Trophoblast cell (in vitro differentiated cells and primary cell): ENCODE measurements around the gene MRPL42.

Experiments used
- DNase-seq, 2 donors: peaks; one replicate each; pipeline ENCODE4 v3.0.0-alpha.2; 2016
- H2AFZ ChIP-seq: 2 replicates; pipeline ENCODE4 v1.6.1; 2013; ENCODE audit warnings: low read length, moderate library complexity, mild to moderate bottlenecking; ENCODE audit not compliant: insufficient read depth, poor library complexity
- H2AK5ac ChIP-seq: 2 replicates; pipeline ENCODE4 v1.6.1; 2013; ENCODE audit warnings: mild to moderate bottlenecking, low read length
- H2BK120ac ChIP-seq: 2 replicates; pipeline ENCODE4 v1.6.1; 2013; ENCODE audit warnings: low read length, mild to moderate bottlenecking, moderate library complexity; ENCODE audit not compliant: insufficient read depth, poor library complexity
- H2BK12ac ChIP-seq: 2 replicates; pipeline ENCODE4 v1.6.1; 2013; ENCODE audit warnings: mild to moderate bottlenecking, low read length, moderate library complexity
- H2BK5ac ChIP-seq: 2 replicates; pipeline ENCODE4 v1.6.1; 2013; ENCODE audit warnings: low read length, low read depth, moderate library complexity, mild to moderate bottlenecking; ENCODE audit not compliant: poor library complexity
- H3K14ac ChIP-seq: 2 replicates; pipeline ENCODE4 v1.6.1; 2013; ENCODE audit warnings: mild to moderate bottlenecking, low read length
- H3K18ac ChIP-seq: 2 replicates; pipeline ENCODE4 v1.6.1; 2013; ENCODE audit warnings: mild to moderate bottlenecking, low read length
- H3K23ac ChIP-seq: 2 replicates; pipeline ENCODE4 v1.6.1; 2013; ENCODE audit warnings: low read length
- H3K27ac ChIP-seq: 2 replicates; pipeline ENCODE4 v1.5.1; 2013; ENCODE audit warnings: low read depth, mild to moderate bottlenecking, inconsistent platforms, low read length, moderate library complexity
- H3K27me3 ChIP-seq: 2 replicates; pipeline ENCODE4 v1.6.1; 2013; ENCODE audit warnings: inconsistent platforms, mild to moderate bottlenecking, low read length, moderate library complexity; ENCODE audit not compliant: insufficient read depth
- H3K36me3 ChIP-seq, 2 experiments: 1 replicate in 1 of 2; 2 replicates in 1 of 2; pipeline ENCODE4 v1.6.1; 2013; ENCODE audit warnings: low read length in 2 of 2, mild to moderate bottlenecking in 2 of 2, moderate library complexity in 1 of 2; ENCODE audit not compliant: insufficient read depth in 2 of 2, control insufficient read depth in 1 of 2
- H3K4ac ChIP-seq: 2 replicates; pipeline ENCODE4 v1.6.1; 2013; ENCODE audit warnings: low read depth, mild to moderate bottlenecking, low read length, moderate library complexity
- H3K4me1 ChIP-seq, 2 experiments: 1 replicate in 1 of 2; 2 replicates in 1 of 2; pipeline ENCODE4 v1.6.1; 2013; ENCODE audit warnings: low read length in 2 of 2, mild to moderate bottlenecking in 2 of 2, moderate library complexity in 1 of 2; ENCODE audit not compliant: insufficient read depth in 2 of 2, control insufficient read depth in 1 of 2
- H3K4me2 ChIP-seq: 2 replicates; pipeline ENCODE4 v1.6.1; 2013; ENCODE audit warnings: inconsistent platforms, mild to moderate bottlenecking, low read length, moderate library complexity
- H3K4me3 ChIP-seq: 2 replicates; pipeline ENCODE4 v1.5.1; 2013; ENCODE audit warnings: mild to moderate bottlenecking, low read depth, low read length, inconsistent platforms
- H3K79me1 ChIP-seq: one replicate; pipeline ENCODE4 v1.6.1; 2013; ENCODE audit warnings: low read length
- H3K79me2 ChIP-seq: 2 replicates; pipeline ENCODE4 v1.6.1; 2013; ENCODE audit warnings: low read length, mild to moderate bottlenecking; ENCODE audit not compliant: control insufficient read depth, insufficient read depth, poor library complexity
- H3K9ac ChIP-seq: 2 replicates; pipeline ENCODE4 v1.6.1; 2013; ENCODE audit warnings: mild to moderate bottlenecking, low read length
- H3K9me3 ChIP-seq: 2 replicates; pipeline ENCODE4 v1.6.1; 2013; ENCODE audit warnings: low read depth, mild to moderate bottlenecking, control low read depth, inconsistent platforms, low read length; ENCODE audit not compliant: insufficient read depth
- H4K12ac ChIP-seq: 2 replicates; pipeline ENCODE4 v1.6.1; 2013; ENCODE audit warnings: low read depth, mild to moderate bottlenecking, low read length, moderate library complexity
- H4K8ac ChIP-seq: 2 replicates; pipeline ENCODE4 v1.6.1; 2013; ENCODE audit warnings: low read depth, mild to moderate bottlenecking, low read length, moderate library complexity
- H4K91ac ChIP-seq: one replicate; pipeline ENCODE4 v1.6.1; 2013; ENCODE audit warnings: low read depth, mild to moderate bottlenecking, low read length, moderate library complexity
- WGBS: extraction: QIAGEN DNeasy Blood & Tissue Kit; methylation state at CpG from one replicate; pipeline ENCODE4 v1.1.7; 2013; ENCODE audit warnings: missing lambda C conversion rate; ENCODE audit not compliant: insufficient read length, insufficient coverage; ENCODE audit errors: extremely low coverage; 5-methylcytosine and 5-hydroxymethylcytosine counted together

MRPL42 gene

DNA sequence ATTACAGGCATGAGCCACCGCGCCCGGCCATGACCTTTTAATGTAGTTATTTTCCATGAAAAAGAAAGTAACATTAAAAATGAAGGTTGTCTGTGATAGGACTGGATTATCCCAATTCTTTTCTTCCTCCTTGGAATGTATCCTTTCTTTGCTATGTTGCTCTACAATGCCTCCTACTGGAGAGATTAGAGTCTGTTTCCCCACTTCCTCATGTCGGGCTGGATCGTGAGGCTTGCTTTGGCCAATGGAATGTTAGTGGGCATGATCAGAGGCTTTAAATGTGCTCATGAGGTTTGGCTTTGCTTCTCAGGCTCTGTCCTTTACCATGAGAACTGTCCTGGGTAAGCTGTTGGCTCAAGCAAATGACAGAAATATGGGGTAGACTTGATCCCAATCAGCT lies 70.5 kb downstream of the MRPL42 start:
- H4K8ac ChIP-seq: no peak overlapping the region
- H2BK120ac ChIP-seq: no peak overlapping the region
- no peak overlapping the region for H4K91ac ChIP-seq
- H3K4me1 ChIP-seq: no peaks in the 10 kb centered on the region
- no CpG with 5 or more reads among the region's 5 CpGs for WGBS
- no peak overlapping the region for H3K18ac ChIP-seq
- H2AK5ac ChIP-seq: no peak overlapping the region
- no peaks in the 10 kb centered on the region for H3K79me2 ChIP-seq
- H3K9ac ChIP-seq: no peak overlapping the region
- H3K27me3 ChIP-seq: no peaks in the 10 kb centered on the region
- no peak overlapping the region for H3K23ac ChIP-seq
- H2AFZ ChIP-seq: no peak overlapping the region
- H3K14ac ChIP-seq: no peak overlapping the region
- no peak overlapping the region for H3K4ac ChIP-seq
- H2BK5ac ChIP-seq: no peak overlapping the region
- no peak overlapping the region for H3K27ac ChIP-seq
- no peaks in the 10 kb centered on the region for H3K36me3 ChIP-seq
- no peak for DNase-seq
- no peak overlapping the region for H2BK12ac ChIP-seq
- H3K79me1 ChIP-seq: no peaks in the 10 kb centered on the region
- no peak overlapping the region for H3K4me2 ChIP-seq
- H3K4me3 ChIP-seq: no peak overlapping the region
- H3K9me3 ChIP-seq: no peaks in the 10 kb centered on the region
- H4K12ac ChIP-seq: no peak overlapping the region

DNA sequence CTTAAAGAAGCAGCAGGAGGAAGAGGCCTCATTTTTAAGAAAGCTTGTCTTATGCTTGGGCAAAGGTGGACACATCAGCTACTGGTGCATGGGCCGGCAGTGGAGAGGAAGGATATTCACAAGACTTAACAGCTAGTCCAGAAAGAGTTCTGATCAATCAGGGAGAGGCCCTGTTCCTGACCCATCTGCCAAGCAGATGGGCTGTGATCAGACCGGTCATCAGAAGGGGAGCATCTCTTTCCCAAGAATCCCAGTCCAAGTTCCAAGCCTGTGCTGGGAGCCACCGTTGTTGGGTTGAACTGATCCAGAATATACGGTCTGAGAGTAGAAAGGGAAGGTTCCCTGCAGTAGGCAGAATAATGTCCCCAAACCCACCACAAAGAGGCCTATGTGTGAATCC lies 72.5 kb downstream of the MRPL42 start:
- Histone ChIP-seq H3K4me3 (no peak overlapping the region), H3K4me2 (no peak overlapping the region), H3K14ac (no peak overlapping the region), H3K27me3 (no peaks in the 10 kb centered on the region), H4K91ac (no peak overlapping the region), H3K79me1 (no peaks in the 10 kb centered on the region), H4K8ac (no peak overlapping the region), H3K18ac (no peak overlapping the region), H3K4ac (no peak overlapping the region), H3K36me3 (no peaks in the 10 kb centered on the region), H2AK5ac (no peak overlapping the region), H3K9me3 (no peaks in the 10 kb centered on the region), H3K4me1 (no peaks in the 10 kb centered on the region), H2BK120ac (no peak overlapping the region), H3K23ac (no peak overlapping the region), H2BK12ac (no peak overlapping the region), H3K79me2 (no peaks in the 10 kb centered on the region), H2BK5ac (no peak overlapping the region), H2AFZ (no peak overlapping the region), H3K9ac (no peak overlapping the region), H4K12ac (no peak overlapping the region), H3K27ac (no peak overlapping the region)
- no peak for DNase-seq
- no CpG with 5 or more reads among the region's 4 CpGs for WGBS

DNA sequence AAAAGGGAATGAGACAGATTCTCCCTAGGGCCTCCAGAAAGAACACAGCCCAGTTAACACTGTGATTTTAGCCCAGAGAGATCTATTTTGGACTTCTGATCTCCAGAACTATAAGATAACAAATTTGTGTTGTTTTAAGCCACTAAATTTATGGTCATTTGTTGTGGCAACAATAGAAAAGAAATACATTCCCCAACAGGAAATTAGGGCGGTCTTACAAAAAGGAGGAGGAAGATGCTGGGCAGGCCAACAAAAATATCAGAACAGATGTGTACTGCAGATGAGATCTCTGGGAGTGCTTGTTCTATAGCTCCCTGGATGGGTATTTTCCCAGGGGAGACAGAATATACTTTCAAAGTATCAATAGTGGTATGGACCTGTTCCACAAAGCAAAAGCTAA lies 73.2 kb downstream of the MRPL42 start:
- DNase-seq: no peak
- Histone ChIP-seq H2AK5ac (no peak overlapping the region), H3K79me1 (no peaks in the 10 kb centered on the region), H3K27ac (no peak overlapping the region), H4K8ac (no peak overlapping the region), H3K9me3 (no peaks in the 10 kb centered on the region), H2BK12ac (no peak overlapping the region), H2AFZ (no peak overlapping the region), H4K91ac (no peak overlapping the region), H3K23ac (no peak overlapping the region), H3K14ac (no peak overlapping the region), H3K4me2 (no peak overlapping the region), H3K4ac (no peak overlapping the region), H3K79me2 (no peaks in the 10 kb centered on the region), H3K9ac (no peak overlapping the region), H2BK120ac (no peak overlapping the region), H3K27me3 (no peaks in the 10 kb centered on the region), H3K18ac (no peak overlapping the region), H2BK5ac (no peak overlapping the region), H3K36me3 (no peaks in the 10 kb centered on the region), H3K4me3 (no peak overlapping the region), H3K4me1 (no peaks in the 10 kb centered on the region), H4K12ac (no peak overlapping the region)
- WGBS: no CpG with 5 or more reads among the region's 1 CpG

DNA sequence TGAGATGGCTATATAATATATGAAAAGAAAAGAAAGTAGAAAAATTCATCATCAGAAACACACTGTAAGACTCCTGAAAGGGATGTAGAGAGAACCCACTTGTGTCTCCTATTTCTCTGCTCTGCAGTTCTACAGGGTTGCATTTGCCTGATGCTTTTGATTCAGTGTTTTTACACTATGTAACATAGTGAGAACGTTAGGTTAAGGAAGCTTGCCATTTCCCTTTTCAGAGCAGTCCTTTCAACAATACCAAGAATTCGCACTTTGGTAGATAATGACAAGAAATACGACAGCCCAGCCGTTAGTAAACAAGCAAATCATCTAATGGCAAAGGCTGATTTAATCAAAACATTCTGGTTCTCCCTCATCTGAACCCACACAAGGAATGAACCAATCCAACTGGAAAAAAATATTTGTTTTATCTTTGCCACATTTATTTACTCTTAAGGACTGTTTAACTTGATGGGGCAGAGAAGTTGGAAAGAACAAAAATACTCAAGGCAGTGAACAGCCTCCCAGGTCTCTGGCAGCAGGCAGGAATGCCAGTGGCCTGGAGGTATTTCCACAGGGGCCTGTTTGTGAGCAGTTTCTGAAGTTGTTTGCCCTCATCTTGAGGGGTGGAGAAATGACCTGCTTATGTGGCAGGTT lies 74.4 kb downstream of the MRPL42 start:
- H3K9ac ChIP-seq: no peak overlapping the region
- no peak for DNase-seq

More for the DNA sequence above, 74.4 kb downstream of the MRPL42 start:
- H3K27ac ChIP-seq: no peak overlapping the region
- no CpG with 5 or more reads among the region's 4 CpGs for WGBS
- H4K12ac ChIP-seq: no peak overlapping the region
- H3K4me2 ChIP-seq: no peak overlapping the region
- no peak overlapping the region for H3K23ac ChIP-seq
- no peak overlapping the region for H4K91ac ChIP-seq
- no peaks in the 10 kb centered on the region for H3K27me3 ChIP-seq
- H3K14ac ChIP-seq: no peak overlapping the region
- H2BK120ac ChIP-seq: no peak overlapping the region
- no peak overlapping the region for H3K18ac ChIP-seq
- H2AFZ ChIP-seq: no peak overlapping the region
- H3K4me1 ChIP-seq: no peaks in the 10 kb centered on the region
- no peak overlapping the region for H2BK12ac ChIP-seq
- H3K79me2 ChIP-seq: no peaks in the 10 kb centered on the region
- no peak overlapping the region for H4K8ac ChIP-seq
- no peaks in the 10 kb centered on the region for H3K9me3 ChIP-seq
- no peaks in the 10 kb centered on the region for H3K79me1 ChIP-seq
- H3K4me3 ChIP-seq: no peak overlapping the region
- no peak overlapping the region for H2AK5ac ChIP-seq
- no peaks in the 10 kb centered on the region for H3K36me3 ChIP-seq
- no peak overlapping the region for H3K4ac ChIP-seq
- H2BK5ac ChIP-seq: no peak overlapping the region
